GM23338 (cell line): ENCODE measurements around the gene EFCAB6. TPM values are rescaled to one million over a fixed set of nuclear protein-coding genes. Genes with fewer than 3 reads are reported as not detected.

Source experiments
- ATAC-seq: fragments of 200-7000 bp; cut with Tn5 transposase; 3 replicates; pipeline ENCODE4 v1.9.1; 2020
- DNase-seq: peaks from one replicate; pipeline ENCODE4 v3.0.0-alpha.2; 2015; ENCODE audit warnings: low spot score
- H2AFZ ChIP-seq: fragments of 200-600 bp; sonication (generic); 2 replicates; pipeline ENCODE4 v1.8.0; 2016; ENCODE audit warnings: antibody characterized with exemption, mild to moderate bottlenecking, moderate library complexity
- H3F3A ChIP-seq: fragments of 200-600 bp; sonication (generic); replicated peaks from 2 replicates; pipeline ENCODE4 v1.8.0; 2017; ENCODE audit warnings: antibody characterized with exemption, mixed run types, low read depth
- H3K27ac ChIP-seq: fragments of 200-600 bp; sonication (generic); 2 replicates; pipeline ENCODE4 v1.6.1; 2016; ENCODE audit warnings: low read depth
- H3K27me3 ChIP-seq: fragments of 200-600 bp; sonication (generic); 2 replicates; pipeline ENCODE4 v1.8.0; 2016; ENCODE audit warnings: mild to moderate bottlenecking, mixed run types, moderate library complexity; ENCODE audit not compliant: insufficient read depth
- H3K36me3 ChIP-seq: fragments of 200-600 bp; sonication (generic); 2 replicates; pipeline ENCODE4 v1.8.0; 2016; ENCODE audit warnings: mild to moderate bottlenecking; ENCODE audit not compliant: insufficient read depth
- H3K4me1 ChIP-seq: fragments of 200-600 bp; sonication (generic); 2 replicates; pipeline ENCODE4 v1.8.0; 2016; ENCODE audit warnings: mild to moderate bottlenecking, moderate library complexity; ENCODE audit not compliant: insufficient read depth
- H3K4me2 ChIP-seq: fragments of 200-600 bp; sonication (generic); 2 replicates; pipeline ENCODE4 v1.7.1; 2017; ENCODE audit warnings: mixed run types
- H3K4me3 ChIP-seq: fragments of 200-600 bp; sonication (generic); 2 replicates; pipeline ENCODE4 v1.6.1; 2016; ENCODE audit warnings: mixed run types
- H3K79me2 ChIP-seq: fragments of 200-600 bp; sonication (generic); replicated peaks from 2 replicates; pipeline ENCODE4 v1.8.0; 2017; ENCODE audit warnings: mild to moderate bottlenecking; ENCODE audit not compliant: insufficient read depth
- H3K9me2 ChIP-seq: fragments of 200-600 bp; sonication (generic); 2 replicates; pipeline ENCODE4 v1.8.0; 2017; ENCODE audit not compliant: insufficient read depth
- H4K20me1 ChIP-seq: fragments of 200-600 bp; sonication (generic); replicated peaks from 2 replicates; pipeline ENCODE4 v1.8.0; 2017; ENCODE audit warnings: mild to moderate bottlenecking; ENCODE audit not compliant: insufficient read depth
- H3K27ac Mint-ChIP-seq: 2 replicates; pipeline ENCODE4 v1.8.0; 2020; ENCODE audit warnings: inconsistent platforms, mild to moderate bottlenecking, moderate library complexity, mixed read lengths
- H3K27me3 Mint-ChIP-seq: 3 replicates; pipeline ENCODE4 v1.8.0; 2022; ENCODE audit warnings: low read depth, mild to moderate bottlenecking, moderate library complexity, mixed read lengths, inconsistent platforms; ENCODE audit not compliant: insufficient read depth, poor library complexity
- H3K36me3 Mint-ChIP-seq: 3 replicates; pipeline ENCODE4 v1.8.0; 2021; ENCODE audit warnings: low read depth, mild to moderate bottlenecking, inconsistent platforms, moderate library complexity, mixed read lengths
- H3K4me1 Mint-ChIP-seq: 3 replicates; pipeline ENCODE4 v1.8.0; 2020; ENCODE audit warnings: mild to moderate bottlenecking, inconsistent platforms, mixed read lengths
- H3K4me3 Mint-ChIP-seq: 3 replicates; pipeline ENCODE4 v1.8.0; 2021; ENCODE audit warnings: moderate library complexity, mild to moderate bottlenecking, inconsistent platforms, mixed read lengths
- H3K9me3 Mint-ChIP-seq: 3 replicates; pipeline ENCODE4 v1.8.0; 2020; ENCODE audit warnings: moderate library complexity, mild to moderate bottlenecking, inconsistent platforms, mixed read lengths
- CREB1 ChIP-seq: fragments of 250-450 bp; sonication (Bioruptor Pico); IDR thresholded peaks from 2 replicates; pipeline ENCODE4 v1.5.0; 2020; ENCODE audit warnings: low read depth, mild to moderate bottlenecking, moderate library complexity
- EZH2 ChIP-seq: fragments of 200-600 bp; sonication (generic); IDR thresholded peaks from one replicate; pipeline ENCODE4 v1.8.0; 2017; ENCODE audit warnings: antibody characterized with exemption, mild to moderate bottlenecking, low read depth; ENCODE audit not compliant: unreplicated experiment
- EZH2phosphoT487 ChIP-seq: fragments of 200-600 bp; sonication (generic); IDR thresholded peaks from one replicate; pipeline ENCODE4 v1.8.1; 2018; ENCODE audit warnings: antibody characterized with exemption; ENCODE audit not compliant: unreplicated experiment
- JUNB ChIP-seq: IDR thresholded peaks from one replicate; pipeline ENCODE4 v1.6.1; 2016; ENCODE audit warnings: antibody characterized with exemption; ENCODE audit not compliant: unreplicated experiment
- NANOG ChIP-seq: IDR thresholded peaks from 2 replicates; pipeline ENCODE4 v1.6.1; 2016; ENCODE audit warnings: antibody characterized with exemption, borderline replicate concordance
- POLR2AphosphoS5 ChIP-seq: IDR thresholded peaks from 2 replicates; pipeline ENCODE4 v1.6.1; 2016; ENCODE audit warnings: antibody characterized with exemption, low read depth
- STAT1 ChIP-seq: IDR thresholded peaks from one replicate; pipeline ENCODE4 v1.6.1; 2016; ENCODE audit warnings: antibody characterized with exemption; ENCODE audit not compliant: unreplicated experiment
- ZNF114 ChIP-seq: fragments of 250-450 bp; sonication (Bioruptor Pico); IDR thresholded peaks from 2 replicates; pipeline ENCODE4 v1.5.0; 2020; ENCODE audit warnings: mild to moderate bottlenecking, moderate library complexity
- ZNF331 ChIP-seq: fragments of 250-450 bp; sonication (Bioruptor Pico); IDR thresholded peaks from 2 replicates; pipeline ENCODE4 v1.5.0; 2020; ENCODE audit warnings: low read depth, mild to moderate bottlenecking, moderate library complexity
- polyA plus RNA-seq: library from polyadenylated mRNA; unstranded; fragments of >200 nt; fragmentation: Nextera tagmentation; extraction: Ambion mirVana; gene quantifications from 2 replicates; pipeline ENCODE4 v1.2.1, GENCODE V29; 2016
- total RNA-seq: library from RNA; depleted of rRNA; stranded (reverse); fragments of >200 nt; shearing (Covaris generic); gene quantifications from 2 replicates; pipeline ENCODE4 v1.2.3, GENCODE V29; 2014
- TF ChIP-seq, protein P1 (sequence below): IDR thresholded peaks from 2 replicates; pipeline ENCODE4 v1.6.1; 2016; ENCODE audit warnings: antibody characterized with exemption
- TF ChIP-seq, protein P2 (sequence below): fragments of 250-450 bp; sonication (Bioruptor Pico); IDR thresholded peaks from 2 replicates; pipeline ENCODE4 v1.5.0; 2020; ENCODE audit warnings: mild to moderate bottlenecking, moderate library complexity
- TF ChIP-seq, protein P3 (sequence below): IDR thresholded peaks from one replicate; pipeline ENCODE4 v1.6.1; 2018; ENCODE audit warnings: antibody characterized with exemption; ENCODE audit not compliant: unreplicated experiment
- TF ChIP-seq, protein P4 (sequence below), 2 experiments: fragments of 200-600 bp in 1 of 2; sonication (generic) in 1 of 2; conservative IDR thresholded peaks; 2 replicates each; pipeline versions ENCODE4 v1.5.1 to v1.6.1; 2016 to 2017; ENCODE audit warnings: antibody characterized with exemption in 2 of 2, low read depth in 2 of 2, mild to moderate bottlenecking in 2 of 2, moderate library complexity in 1 of 2

Gene EFCAB6
- total and polyA plus RNA-seq, 2 experiments from 2014 or later = 1.1 to 1.8 TPM

DNA sequence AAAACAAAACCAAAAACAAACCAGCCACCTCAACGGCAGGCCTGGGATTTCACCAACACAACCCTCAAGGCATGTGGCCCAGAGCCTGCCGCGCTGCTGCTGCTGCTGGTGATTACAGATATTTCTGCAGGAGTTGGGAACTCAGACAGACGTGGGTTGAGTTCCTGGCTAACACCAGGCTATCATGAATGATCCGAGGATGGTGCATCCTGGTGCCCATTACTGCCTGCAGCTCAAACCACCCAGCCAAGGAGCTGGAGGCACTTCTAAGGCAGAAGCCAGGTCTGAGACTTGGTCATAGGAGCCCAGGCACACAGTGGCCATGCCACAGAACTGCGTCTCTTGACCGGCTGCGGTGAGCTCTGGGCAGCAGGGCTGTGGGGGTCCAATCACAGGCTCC, 248.5 kb downstream of the EFCAB6 start:
- 0 out of 3 replicates have a peak, but pooled peaks cover 10% of the 10 kb centered on the region for H3K9me3 Mint-ChIP-seq
- Histone ChIP-seq H3K9me2 (0 out of 2 replicates have a peak, but pooled peaks cover 6% of the 10 kb centered on the region), H2AFZ (no peak overlapping the region), H3K36me3 (no peaks in the 10 kb centered on the region), H3K27ac (no peak overlapping the region), H3F3A (no peaks in the 10 kb centered on the region), H3K4me1 (no peaks in the 10 kb centered on the region), H3K79me2 (no peaks in the 10 kb centered on the region), H3K4me2 (no peak overlapping the region), H3K27me3 (no peaks in the 10 kb centered on the region), H4K20me1 (no peaks in the 10 kb centered on the region), H3K4me3 (no peak overlapping the region)
- ATAC-seq (no peak), DNase-seq (no peak)
- H3K27me3 Mint-ChIP-seq = peaks cover 9% of the 10 kb centered on the region
- no peaks in the 10 kb centered on the region for H3K36me3 Mint-ChIP-seq
- H3K27ac Mint-ChIP-seq = no peak overlapping the region
- H3K4me1 Mint-ChIP-seq = peaks cover 9% of the 10 kb centered on the region
- H3K4me3 Mint-ChIP-seq = no peak overlapping the region
- TF ChIP-seq ZNF331 (CRISPR knock-in tag) = no peak
- no peak for TF ChIP-seq JUNB
- TF ChIP-seq EZH2phosphoT487 = no peak
- TF ChIP-seq CREB1 (CRISPR knock-in tag) = no peak
- TF ChIP-seq, protein P1, sequence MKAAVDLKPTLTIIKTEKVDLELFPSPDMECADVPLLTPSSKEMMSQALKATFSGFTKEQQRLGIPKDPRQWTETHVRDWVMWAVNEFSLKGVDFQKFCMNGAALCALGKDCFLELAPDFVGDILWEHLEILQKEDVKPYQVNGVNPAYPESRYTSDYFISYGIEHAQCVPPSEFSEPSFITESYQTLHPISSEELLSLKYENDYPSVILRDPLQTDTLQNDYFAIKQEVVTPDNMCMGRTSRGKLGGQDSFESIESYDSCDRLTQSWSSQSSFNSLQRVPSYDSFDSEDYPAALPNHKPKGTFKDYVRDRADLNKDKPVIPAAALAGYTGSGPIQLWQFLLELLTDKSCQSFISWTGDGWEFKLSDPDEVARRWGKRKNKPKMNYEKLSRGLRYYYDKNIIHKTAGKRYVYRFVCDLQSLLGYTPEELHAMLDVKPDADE = no peak
- no peak for TF ChIP-seq POLR2AphosphoS5
- TF ChIP-seq, protein P2, sequence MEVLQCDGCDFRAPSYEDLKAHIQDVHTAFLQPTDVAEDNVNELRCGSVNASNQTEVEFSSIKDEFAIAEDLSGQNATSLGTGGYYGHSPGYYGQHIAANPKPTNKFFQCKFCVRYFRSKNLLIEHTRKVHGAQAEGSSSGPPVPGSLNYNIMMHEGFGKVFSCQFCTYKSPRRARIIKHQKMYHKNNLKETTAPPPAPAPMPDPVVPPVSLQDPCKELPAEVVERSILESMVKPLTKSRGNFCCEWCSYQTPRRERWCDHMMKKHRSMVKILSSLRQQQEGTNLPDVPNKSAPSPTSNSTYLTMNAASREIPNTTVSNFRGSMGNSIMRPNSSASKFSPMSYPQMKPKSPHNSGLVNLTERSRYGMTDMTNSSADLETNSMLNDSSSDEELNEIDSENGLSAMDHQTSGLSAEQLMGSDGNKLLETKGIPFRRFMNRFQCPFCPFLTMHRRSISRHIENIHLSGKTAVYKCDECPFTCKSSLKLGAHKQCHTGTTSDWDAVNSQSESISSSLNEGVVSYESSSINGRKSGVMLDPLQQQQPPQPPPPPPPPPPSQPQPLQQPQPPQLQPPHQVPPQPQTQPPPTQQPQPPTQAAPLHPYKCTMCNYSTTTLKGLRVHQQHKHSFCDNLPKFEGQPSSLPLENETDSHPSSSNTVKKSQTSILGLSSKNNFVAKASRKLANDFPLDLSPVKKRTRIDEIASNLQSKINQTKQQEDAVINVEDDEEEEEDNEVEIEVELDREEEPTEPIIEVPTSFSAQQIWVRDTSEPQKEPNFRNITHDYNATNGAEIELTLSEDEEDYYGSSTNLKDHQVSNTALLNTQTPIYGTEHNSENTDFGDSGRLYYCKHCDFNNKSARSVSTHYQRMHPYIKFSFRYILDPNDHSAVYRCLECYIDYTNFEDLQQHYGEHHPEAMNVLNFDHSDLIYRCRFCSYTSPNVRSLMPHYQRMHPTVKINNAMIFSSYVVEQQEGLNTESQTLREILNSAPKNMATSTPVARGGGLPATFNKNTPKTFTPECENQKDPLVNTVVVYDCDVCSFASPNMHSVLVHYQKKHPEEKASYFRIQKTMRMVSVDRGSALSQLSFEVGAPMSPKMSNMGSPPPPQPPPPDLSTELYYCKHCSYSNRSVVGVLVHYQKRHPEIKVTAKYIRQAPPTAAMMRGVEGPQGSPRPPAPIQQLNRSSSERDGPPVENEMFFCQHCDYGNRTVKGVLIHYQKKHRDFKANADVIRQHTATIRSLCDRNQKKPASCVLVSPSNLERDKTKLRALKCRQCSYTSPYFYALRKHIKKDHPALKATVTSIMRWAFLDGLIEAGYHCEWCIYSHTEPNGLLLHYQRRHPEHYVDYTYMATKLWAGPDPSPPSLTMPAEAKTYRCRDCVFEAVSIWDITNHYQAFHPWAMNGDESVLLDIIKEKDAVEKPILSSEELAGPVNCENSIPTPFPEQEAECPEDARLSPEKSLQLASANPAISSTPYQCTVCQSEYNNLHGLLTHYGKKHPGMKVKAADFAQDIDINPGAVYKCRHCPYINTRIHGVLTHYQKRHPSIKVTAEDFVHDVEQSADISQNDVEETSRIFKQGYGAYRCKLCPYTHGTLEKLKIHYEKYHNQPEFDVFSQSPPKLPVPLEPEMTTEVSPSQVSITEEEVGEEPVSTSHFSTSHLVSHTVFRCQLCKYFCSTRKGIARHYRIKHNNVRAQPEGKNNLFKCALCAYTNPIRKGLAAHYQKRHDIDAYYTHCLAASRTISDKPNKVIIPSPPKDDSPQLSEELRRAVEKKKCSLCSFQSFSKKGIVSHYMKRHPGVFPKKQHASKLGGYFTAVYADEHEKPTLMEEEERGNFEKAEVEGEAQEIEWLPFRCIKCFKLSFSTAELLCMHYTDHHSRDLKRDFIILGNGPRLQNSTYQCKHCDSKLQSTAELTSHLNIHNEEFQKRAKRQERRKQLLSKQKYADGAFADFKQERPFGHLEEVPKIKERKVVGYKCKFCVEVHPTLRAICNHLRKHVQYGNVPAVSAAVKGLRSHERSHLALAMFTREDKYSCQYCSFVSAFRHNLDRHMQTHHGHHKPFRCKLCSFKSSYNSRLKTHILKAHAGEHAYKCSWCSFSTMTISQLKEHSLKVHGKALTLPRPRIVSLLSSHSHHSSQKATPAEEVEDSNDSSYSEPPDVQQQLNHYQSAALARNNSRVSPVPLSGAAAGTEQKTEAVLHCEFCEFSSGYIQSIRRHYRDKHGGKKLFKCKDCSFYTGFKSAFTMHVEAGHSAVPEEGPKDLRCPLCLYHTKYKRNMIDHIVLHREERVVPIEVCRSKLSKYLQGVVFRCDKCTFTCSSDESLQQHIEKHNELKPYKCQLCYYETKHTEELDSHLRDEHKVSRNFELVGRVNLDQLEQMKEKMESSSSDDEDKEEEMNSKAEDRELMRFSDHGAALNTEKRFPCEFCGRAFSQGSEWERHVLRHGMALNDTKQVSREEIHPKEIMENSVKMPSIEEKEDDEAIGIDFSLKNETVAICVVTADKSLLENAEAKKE (CRISPR knock-in tag) = no peak
- no peak for TF ChIP-seq STAT1
- TF ChIP-seq, protein P3, sequence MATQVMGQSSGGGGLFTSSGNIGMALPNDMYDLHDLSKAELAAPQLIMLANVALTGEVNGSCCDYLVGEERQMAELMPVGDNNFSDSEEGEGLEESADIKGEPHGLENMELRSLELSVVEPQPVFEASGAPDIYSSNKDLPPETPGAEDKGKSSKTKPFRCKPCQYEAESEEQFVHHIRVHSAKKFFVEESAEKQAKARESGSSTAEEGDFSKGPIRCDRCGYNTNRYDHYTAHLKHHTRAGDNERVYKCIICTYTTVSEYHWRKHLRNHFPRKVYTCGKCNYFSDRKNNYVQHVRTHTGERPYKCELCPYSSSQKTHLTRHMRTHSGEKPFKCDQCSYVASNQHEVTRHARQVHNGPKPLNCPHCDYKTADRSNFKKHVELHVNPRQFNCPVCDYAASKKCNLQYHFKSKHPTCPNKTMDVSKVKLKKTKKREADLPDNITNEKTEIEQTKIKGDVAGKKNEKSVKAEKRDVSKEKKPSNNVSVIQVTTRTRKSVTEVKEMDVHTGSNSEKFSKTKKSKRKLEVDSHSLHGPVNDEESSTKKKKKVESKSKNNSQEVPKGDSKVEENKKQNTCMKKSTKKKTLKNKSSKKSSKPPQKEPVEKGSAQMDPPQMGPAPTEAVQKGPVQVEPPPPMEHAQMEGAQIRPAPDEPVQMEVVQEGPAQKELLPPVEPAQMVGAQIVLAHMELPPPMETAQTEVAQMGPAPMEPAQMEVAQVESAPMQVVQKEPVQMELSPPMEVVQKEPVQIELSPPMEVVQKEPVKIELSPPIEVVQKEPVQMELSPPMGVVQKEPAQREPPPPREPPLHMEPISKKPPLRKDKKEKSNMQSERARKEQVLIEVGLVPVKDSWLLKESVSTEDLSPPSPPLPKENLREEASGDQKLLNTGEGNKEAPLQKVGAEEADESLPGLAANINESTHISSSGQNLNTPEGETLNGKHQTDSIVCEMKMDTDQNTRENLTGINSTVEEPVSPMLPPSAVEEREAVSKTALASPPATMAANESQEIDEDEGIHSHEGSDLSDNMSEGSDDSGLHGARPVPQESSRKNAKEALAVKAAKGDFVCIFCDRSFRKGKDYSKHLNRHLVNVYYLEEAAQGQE = no peak
- no peak for TF ChIP-seq NANOG
- no peak for TF ChIP-seq EZH2
- TF ChIP-seq ZNF114 (CRISPR knock-in tag) = no peak
- TF ChIP-seq, protein P4, sequence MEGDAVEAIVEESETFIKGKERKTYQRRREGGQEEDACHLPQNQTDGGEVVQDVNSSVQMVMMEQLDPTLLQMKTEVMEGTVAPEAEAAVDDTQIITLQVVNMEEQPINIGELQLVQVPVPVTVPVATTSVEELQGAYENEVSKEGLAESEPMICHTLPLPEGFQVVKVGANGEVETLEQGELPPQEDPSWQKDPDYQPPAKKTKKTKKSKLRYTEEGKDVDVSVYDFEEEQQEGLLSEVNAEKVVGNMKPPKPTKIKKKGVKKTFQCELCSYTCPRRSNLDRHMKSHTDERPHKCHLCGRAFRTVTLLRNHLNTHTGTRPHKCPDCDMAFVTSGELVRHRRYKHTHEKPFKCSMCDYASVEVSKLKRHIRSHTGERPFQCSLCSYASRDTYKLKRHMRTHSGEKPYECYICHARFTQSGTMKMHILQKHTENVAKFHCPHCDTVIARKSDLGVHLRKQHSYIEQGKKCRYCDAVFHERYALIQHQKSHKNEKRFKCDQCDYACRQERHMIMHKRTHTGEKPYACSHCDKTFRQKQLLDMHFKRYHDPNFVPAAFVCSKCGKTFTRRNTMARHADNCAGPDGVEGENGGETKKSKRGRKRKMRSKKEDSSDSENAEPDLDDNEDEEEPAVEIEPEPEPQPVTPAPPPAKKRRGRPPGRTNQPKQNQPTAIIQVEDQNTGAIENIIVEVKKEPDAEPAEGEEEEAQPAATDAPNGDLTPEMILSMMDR (conservative IDR thresholded peaks at IDR 0.05; ENCODE audit: low read depth in 2 of 2) = no peak
